ENCODE results near the gene TMPRSS4. TPM values are rescaled to one million over a fixed set of nuclear protein-coding genes. Genes with fewer than 3 reads are reported as not detected.
A peak's percentile ranks its signal among the peaks of the same experiment; 100 is the strongest.

TMPRSS4 gene
- total RNA-seq, 6 experiments from 2014 or later: 0.35 to 0.51 TPM; not detected in 4

- Histone ChIP-seq H3K4me3 (no peak overlapping the region), H3K9me3 (no peaks in the 10 kb centered on the region), H3K36me3 (no peaks in the 10 kb centered on the region), H3K4me1 (no peaks in the 10 kb centered on the region), H3K27me3 (no peaks in the 10 kb centered on the region), H3K27ac (no peak overlapping the region)
- DNase-seq (peak in 1 of 3 donors; percentile 29), ATAC-seq (no peak)
- 77% methylated on average over 6 of the region's 9 CpGs for WGBS (ENCODE audit: insufficient coverage, low coverage, low lambda C conversion rate, missing lambda C conversion rate)
- TF ChIP-seq CTCF (IDR thresholded peaks at IDR 0.05) (no peak), POLR2A (IDR thresholded peaks at IDR 0.05) (no peak)
- intact Hi-C loops (cut with DNase I): no loop called here
Measured at GRCh38 chr11:118064956-118065355, 11.9 kb upstream of the TMPRSS4 start.

GRCh38 chr11:118065384-118065783 lies 11.5 kb upstream of the TMPRSS4 start:
- no peak for TF ChIP-seq CTCF (IDR thresholded peaks at IDR 0.05)
- no peak for TF ChIP-seq POLR2A (IDR thresholded peaks at IDR 0.05)
- WGBS (ENCODE audit: insufficient coverage, low coverage, low lambda C conversion rate, missing lambda C conversion rate): 67% methylated on average over 3 of the region's 3 CpGs
- intact Hi-C loops (cut with DNase I): no loop called here
- no peaks in the 10 kb centered on the region for H3K27me3 ChIP-seq
- no peaks in the 10 kb centered on the region for H3K9me3 ChIP-seq
- no peaks in the 10 kb centered on the region for H3K36me3 ChIP-seq
- H3K27ac ChIP-seq: no peak overlapping the region
- ATAC-seq: no peak
- no peaks in the 10 kb centered on the region for H3K4me1 ChIP-seq
- H3K4me3 ChIP-seq: no peak overlapping the region
- DNase-seq: no peak

- Histone ChIP-seq H3K4me3 (no peak overlapping the region), H3K36me3 (no peaks in the 10 kb centered on the region), H3K4me1 (no peaks in the 10 kb centered on the region), H3K27me3 (no peaks in the 10 kb centered on the region), H3K27ac (no peak overlapping the region), H3K9me3 (no peaks in the 10 kb centered on the region)
- no peak for TF ChIP-seq CTCF (IDR thresholded peaks at IDR 0.05)
- no peak for TF ChIP-seq POLR2A (IDR thresholded peaks at IDR 0.05)
- DNase-seq (no peak), ATAC-seq (no peak)
- intact Hi-C loops (cut with DNase I): no loop called here
- 86% methylated on average over 6 of the region's 8 CpGs for WGBS (ENCODE audit: insufficient coverage, low coverage, low lambda C conversion rate, missing lambda C conversion rate)
Measured at GRCh38 chr11:118067006-118067405, 9.9 kb upstream of the TMPRSS4 start.

- 70% methylated on average over 7 of the region's 24 CpGs for WGBS (ENCODE audit: insufficient coverage, low coverage, low lambda C conversion rate, missing lambda C conversion rate)
- intact Hi-C loops (cut with DNase I): no loop called here
- no peak for DNase-seq
Measured at GRCh38 chr11:118068206-118068944, 8.5 kb upstream of the TMPRSS4 start.

More at GRCh38 chr11:118068206-118068944, 8.5 kb upstream of the TMPRSS4 start:
- Histone ChIP-seq H3K9me3 (no peaks in the 10 kb centered on the region), H3K27me3 (no peaks in the 10 kb centered on the region), H3K27ac (no peak overlapping the region), H3K36me3 (no peaks in the 10 kb centered on the region), H3K4me1 (no peaks in the 10 kb centered on the region), H3K4me3 (no peak overlapping the region)
- TF ChIP-seq CTCF (IDR thresholded peaks at IDR 0.05) (no peak), POLR2A (IDR thresholded peaks at IDR 0.05) (no peak)
- ATAC-seq: no peak

Data from right lobe of liver (tissue), 6 donors.